Coronary artery (tissue), 2 donors: Measurements from ENCODE around the gene CCDC167.

Source experiments
- DNase-seq: peaks from one replicate; pipeline ENCODE4 v3.0.0-alpha.2; 2017; ENCODE audit warnings: low spot score
- H3K27ac ChIP-seq, 2 donors: fragments of 200-600 bp; sonication (generic); one replicate each; pipeline ENCODE4 v1.5.1; 2016 to 2019
- H3K4me3 ChIP-seq: fragments of 200-600 bp; sonication (generic); 2 replicates; pipeline ENCODE4 v1.5.1; 2016; ENCODE audit warnings: mild to moderate bottlenecking, moderate library complexity
- TF ChIP-seq, protein P1 (sequence below): fragments of 200-600 bp; sonication (generic); IDR thresholded peaks from one replicate; pipeline ENCODE4 v1.5.1; 2019; ENCODE audit warnings: antibody characterized with exemption

The CCDC167 gene

DNA sequence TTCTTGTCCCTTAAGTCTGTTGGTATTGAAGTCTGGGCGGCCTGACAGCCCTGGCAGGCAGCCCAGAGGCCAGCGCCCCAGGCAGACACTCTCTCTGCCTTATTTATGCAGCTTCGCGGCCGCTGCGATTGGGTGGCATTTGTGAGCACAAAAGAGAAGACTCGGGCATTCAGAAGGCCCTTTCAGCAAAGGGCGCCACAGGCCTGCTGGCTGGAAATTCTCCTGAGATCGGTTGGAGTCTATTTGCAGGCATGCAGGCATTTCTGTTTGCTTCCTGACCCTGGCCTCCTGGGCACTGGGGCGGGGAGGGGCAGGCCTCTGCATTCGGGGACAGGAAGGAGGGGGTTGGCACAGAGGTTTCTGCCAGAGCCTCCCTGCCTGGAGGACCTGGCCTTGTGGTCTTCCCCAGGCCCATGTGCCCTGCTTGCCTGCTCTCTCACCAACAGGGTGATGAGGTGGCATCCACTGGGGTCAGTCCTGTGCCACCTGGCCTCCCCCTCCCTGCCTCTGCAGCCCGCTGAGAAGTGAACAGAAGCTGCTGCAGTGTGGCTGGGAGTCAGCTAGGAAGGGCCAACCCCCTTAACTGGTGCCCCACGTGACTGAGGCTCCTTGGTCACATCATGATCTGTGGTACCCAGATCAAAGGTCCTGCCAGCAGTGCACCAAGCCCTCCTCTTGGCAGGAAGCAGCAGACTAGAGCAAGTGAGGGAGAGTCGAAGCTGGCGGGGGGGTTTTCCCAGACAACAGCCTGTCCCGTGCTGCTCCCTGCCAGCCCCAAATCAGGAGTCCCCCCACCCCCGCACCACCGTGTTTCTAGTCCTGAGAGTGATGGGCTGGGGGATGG, 16.6 kb upstream of the CCDC167 start:
- no peak for DNase-seq
- H3K4me3 ChIP-seq, result no peak overlapping the region
- peak overlapping the region in 1 of 2 donors; percentile 7 for H3K27ac ChIP-seq
- TF ChIP-seq, protein P1, sequence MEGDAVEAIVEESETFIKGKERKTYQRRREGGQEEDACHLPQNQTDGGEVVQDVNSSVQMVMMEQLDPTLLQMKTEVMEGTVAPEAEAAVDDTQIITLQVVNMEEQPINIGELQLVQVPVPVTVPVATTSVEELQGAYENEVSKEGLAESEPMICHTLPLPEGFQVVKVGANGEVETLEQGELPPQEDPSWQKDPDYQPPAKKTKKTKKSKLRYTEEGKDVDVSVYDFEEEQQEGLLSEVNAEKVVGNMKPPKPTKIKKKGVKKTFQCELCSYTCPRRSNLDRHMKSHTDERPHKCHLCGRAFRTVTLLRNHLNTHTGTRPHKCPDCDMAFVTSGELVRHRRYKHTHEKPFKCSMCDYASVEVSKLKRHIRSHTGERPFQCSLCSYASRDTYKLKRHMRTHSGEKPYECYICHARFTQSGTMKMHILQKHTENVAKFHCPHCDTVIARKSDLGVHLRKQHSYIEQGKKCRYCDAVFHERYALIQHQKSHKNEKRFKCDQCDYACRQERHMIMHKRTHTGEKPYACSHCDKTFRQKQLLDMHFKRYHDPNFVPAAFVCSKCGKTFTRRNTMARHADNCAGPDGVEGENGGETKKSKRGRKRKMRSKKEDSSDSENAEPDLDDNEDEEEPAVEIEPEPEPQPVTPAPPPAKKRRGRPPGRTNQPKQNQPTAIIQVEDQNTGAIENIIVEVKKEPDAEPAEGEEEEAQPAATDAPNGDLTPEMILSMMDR, result no peak

DNA sequence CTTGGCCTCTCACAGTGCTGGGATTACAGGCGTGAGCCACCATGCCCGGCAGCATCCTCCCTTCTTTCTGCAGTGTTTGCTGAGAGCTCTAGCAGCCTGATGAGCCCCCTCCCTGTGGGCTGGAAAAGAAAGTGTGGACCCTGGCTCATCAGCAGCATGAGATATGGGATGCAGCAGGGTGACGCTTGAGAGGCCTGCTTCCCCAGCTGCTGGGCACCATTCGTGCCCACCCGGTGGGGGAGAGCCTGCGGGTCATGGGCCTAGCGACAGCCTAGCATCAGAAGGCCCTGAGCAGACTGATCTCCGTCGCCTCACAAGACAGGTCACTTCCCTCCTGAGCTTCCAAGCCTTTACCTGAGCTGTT, 16.0 kb upstream of the CCDC167 start:
- TF ChIP-seq, protein P1, result no peak
- DNase-seq, result no peak
- H3K4me3 ChIP-seq, result no peak overlapping the region
- H3K27ac ChIP-seq, result peak overlapping the region in 1 of 2 donors; percentile 7

DNA sequence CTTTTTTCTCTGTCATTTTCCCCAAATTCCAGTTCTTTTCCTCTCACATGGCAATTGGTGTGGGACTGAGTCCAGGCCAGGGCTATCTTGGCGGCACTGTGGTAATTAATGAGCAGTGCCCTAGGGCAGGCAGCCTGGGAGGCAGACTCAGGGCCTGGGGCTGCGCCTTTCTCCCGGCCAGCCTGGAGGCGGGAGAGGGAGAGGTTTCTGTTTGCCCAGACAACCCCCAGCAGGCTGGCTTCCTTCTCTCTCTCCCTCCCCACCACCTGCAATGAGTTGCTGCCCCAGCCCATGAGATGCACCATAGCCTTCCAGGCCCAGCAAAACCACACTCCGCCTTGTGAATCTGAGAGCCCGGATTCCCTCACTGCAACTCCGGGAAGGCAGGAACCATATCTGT, 15.1 kb upstream of the CCDC167 start:
- TF ChIP-seq, protein P1, result no peak
- no peak overlapping the region for H3K4me3 ChIP-seq
- no peak for DNase-seq
- H3K27ac ChIP-seq, result no peak overlapping the region

DNA sequence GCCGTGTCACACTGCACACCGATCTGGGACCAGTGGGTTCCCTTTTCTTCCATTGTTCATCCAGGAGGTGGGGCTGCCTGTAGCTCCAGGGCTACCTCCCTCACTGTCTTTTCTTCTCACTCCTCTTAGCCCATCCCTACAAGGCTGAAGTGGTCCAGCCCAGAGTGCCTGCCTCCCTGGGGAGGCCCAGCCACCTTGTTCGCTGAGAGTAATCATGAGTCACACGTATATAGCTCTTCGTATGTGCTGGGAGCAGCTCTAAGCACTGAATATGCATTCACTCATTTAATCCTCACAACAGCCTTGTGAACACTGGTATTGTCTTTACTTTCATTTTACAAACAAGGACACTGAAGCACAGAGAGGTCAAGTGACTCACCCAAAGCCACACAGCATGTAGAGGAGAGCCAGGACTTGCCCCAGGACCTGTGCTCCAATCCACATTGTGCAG, 14.7 kb upstream of the CCDC167 start:
- DNase-seq, result no peak
- H3K4me3 ChIP-seq, result no peak overlapping the region
- TF ChIP-seq, protein P1, result no peak
- no peak overlapping the region for H3K27ac ChIP-seq

DNA sequence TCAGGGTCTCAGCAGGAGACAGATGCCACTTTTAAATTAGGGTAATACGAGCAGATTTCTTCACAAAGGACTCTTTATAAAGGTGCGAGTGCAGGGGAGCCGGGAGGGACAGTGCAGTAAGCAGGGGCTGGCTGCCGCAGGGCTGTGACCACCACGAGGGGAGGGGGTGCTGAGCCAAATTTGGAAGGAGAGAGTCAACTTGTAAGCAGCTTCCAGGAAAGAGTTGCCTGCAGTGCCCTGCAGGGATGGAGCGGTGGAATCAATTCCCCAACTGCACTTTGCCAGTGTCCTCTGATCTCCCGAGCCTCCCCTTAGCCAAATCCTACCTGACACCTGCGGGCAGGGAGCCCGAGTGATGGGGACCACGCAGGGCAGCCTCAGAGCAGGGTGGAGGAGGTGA, 13.9 kb upstream of the CCDC167 start:
- no peak overlapping the region for H3K27ac ChIP-seq
- no peak for DNase-seq
- no peak overlapping the region for H3K4me3 ChIP-seq
- TF ChIP-seq, protein P1, result no peak

DNA sequence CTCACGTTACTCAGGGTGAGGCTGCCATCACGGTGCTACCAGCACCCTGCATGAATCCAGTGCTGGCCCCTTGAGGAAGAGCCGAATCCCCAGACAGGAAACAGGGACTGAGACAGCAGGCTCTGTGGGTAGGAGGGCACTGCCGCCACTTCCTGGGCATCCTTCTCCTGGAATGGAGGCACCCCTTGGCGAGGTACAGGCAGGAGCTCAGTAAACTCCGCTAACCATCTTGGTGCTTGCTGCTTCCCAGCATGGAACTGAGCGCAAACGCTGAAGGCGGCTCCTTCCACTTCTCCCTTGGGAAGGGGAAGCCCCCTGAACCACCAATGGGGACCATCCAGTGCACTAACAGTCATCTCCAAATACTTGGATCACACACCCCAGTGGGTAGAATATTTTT, 13.5 kb upstream of the CCDC167 start:
- no peak overlapping the region for H3K27ac ChIP-seq
- no peak for DNase-seq
- TF ChIP-seq, protein P1, result no peak
- H3K4me3 ChIP-seq, result no peak overlapping the region

DNA sequence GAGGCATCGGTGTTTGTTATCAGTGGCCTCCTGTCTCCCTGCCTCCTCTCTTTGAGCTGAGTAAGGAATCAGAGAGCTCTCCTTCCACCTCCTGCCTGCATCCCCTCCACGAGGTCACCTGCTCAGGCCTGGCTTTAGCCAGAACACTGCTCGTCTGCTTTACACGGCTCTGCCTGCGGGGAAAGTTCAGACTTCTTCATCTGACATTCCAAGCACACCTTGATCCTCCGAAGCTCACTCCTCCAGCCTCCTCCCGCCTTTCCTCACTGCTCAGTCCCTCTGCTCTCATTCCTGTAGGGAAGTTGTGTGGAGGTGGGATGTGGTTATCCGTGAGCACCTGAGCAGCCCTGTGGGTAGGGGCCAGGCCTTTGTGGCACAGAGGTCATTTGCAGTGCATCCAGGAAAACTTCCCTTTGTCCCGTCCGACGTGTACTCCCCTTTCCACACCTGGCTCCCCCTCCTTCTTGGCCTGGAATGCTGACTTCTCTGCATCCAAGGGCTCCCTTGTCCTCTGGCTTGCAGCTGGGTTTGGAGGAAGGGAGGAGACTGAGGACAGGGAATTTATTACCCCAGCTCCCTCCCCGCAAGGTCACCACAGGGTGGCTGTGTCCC, 12.8 kb upstream of the CCDC167 start:
- Histone ChIP-seq H3K27ac (no peak overlapping the region), H3K4me3 (no peak overlapping the region)
- no peak for DNase-seq
- TF ChIP-seq, protein P1, result no peak
